GM13977 (cell line): Measurements from ENCODE around the gene RALA.

Source experiments
- DNase-seq: peaks from one replicate; pipeline ENCODE4 v3.0.0; 2012; ENCODE audit warnings: low spot score
- CTCF ChIP-seq: IDR thresholded peaks from 2 replicates; pipeline ENCODE4 v1.5.1; 2012; ENCODE audit warnings: mild to moderate bottlenecking, control low read depth; ENCODE audit not compliant: insufficient read depth; ENCODE audit errors: extremely low read depth, missing control alignments
- in situ Hi-C: fragments of 300-500 bp; cut with MboI; formaldehyde crosslinking; loops from one replicate; pipeline ENCODE4 v1.12.0; 2022; ENCODE audit warnings: low sequenced_read_pairs, low pct_unique_long_range_greater_than_20kb, mixed read lengths, inconsistent platforms; ENCODE audit not compliant: unreplicated experiment

The RALA gene

DNA sequence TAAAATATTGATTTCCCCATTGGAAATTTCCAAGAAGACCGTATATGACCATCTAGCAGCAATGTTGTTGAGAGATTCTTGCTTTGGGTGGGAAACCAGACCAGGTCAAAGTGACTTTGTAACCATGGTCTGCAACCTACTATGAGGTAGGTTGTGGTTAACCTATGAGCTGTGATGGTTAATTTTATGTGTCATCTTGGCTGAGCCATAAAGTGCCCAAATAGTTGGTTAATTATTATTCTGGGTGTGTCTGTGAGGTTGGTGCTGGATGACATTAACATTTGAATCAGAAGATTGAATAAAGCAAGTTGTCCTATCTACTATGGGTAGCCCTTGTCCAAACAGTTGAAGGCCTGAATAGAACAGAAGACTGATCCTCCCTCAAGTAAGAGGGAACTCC lies 18.3 kb upstream of the RALA start:
- no peak for TF ChIP-seq CTCF
- DNase-seq = no peak
- in situ Hi-C loops = no loop called here

DNA sequence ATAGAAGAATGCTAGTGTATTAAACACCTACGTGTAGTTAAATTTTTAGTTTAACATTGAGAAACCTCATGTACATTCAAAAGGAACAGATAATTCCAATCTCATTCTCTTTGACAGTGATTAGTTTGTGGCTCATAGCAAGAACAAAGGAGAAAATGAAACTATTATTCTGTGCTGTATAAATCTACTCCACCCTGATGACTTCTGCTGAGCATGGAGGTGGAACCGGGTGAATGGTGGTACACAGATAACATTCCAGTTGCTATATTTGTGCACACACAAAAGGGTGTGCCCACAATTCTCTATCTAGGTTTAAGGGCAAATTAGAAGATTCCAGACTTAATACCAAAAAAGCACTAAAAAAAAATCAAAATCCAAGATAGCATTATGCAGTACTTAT lies 17.0 kb upstream of the RALA start:
- no peak for DNase-seq
- TF ChIP-seq CTCF = no peak
- in situ Hi-C loops = no loop called here

DNA sequence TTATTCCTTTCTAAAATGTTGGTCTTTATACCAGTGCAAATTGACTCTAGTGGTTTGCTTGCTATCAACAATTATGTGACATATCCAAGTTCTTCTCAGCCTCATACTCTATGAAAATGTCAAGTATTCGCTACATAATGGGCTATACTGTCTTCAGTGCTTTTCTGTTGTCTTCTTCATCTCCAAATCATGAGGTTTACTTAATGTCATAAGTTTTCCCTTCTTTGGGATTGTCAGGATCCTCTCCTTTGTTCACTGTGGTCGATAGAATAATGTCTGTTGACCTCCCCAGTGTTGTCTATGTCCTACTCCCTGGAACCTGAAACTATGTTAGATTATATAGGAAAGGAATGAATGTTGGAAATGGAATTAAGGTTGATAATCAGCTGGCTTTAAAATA lies 16.4 kb upstream of the RALA start:
- in situ Hi-C loops = no loop called here
- TF ChIP-seq CTCF = no peak
- DNase-seq = no peak

DNA sequence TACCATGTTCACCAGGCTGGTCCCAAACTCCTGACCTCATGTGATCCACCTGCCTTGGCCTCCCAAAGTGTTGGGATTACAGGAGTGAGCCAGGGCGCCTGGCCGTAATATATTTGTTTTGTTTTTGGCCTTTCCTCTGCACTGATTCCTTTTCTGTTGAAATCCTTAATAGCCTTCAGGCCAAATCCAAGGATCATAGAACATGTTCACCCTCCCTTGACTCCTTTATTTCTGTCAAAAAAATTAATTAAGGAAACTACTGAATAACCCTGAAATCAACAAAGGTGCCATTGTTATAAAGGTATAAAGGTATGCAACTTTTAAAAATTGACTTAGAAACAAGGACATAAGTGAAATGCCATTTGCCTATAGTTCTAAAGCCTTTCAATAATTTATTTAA lies 15.5 kb upstream of the RALA start:
- no peak for DNase-seq
- in situ Hi-C loops = no loop called here
- TF ChIP-seq CTCF = no peak

DNA sequence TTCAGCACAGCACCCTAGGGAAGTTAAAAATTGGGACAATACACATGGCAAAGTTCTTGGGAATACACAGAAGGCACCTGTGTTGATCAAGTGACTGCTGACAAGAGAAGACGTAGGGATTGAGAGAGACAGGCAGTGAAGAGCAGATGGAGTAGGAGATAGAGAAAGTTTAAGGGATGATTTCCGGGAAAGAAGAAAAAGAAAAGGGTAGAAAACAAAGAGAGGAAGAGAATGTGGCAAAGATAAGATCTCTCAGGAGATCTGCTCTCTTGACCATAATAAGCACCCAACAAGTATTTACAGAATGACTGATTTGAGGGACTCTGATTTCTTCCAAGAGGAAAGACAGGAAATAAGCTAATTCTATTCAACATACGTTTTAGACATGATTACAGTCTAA lies 15.1 kb upstream of the RALA start:
- in situ Hi-C loops = no loop called here
- no peak for TF ChIP-seq CTCF
- no peak for DNase-seq

GRCh38 chr7:39609113-39609934 lies 14.0 kb upstream of the RALA start:
- peak; percentile 58 for DNase-seq
- in situ Hi-C loops = no loop called here
- peak; percentile 14 for TF ChIP-seq CTCF
